ENCODE measurements around the gene CBFA2T3. TPM values are rescaled to one million over a fixed set of nuclear protein-coding genes. Genes with fewer than 3 reads are reported as not detected.

Gene CBFA2T3
- total and polyA plus RNA-seq, 2 of the 13 experiments (the other 11 are each of a cell fraction or from before 2014, with no cell fraction given) = 0.05 TPM; not detected in 1

GRCh38 chr16:88856828-88857727, 119.9 kb downstream of the CBFA2T3 start, which contains the start of the genes GALNS and TRAPPC2L (continued):
- TF ChIP-seq ZBTB46 (CRISPR knock-in tag; IDR thresholded peaks at IDR 0.05; ENCODE audit: borderline replicate concordance) = 0 out of 2 replicates have a peak, but pooled peaks have one; percentile 76
- peak; percentile 25; the same call in 1 of the 2 replicates for TF ChIP-seq ZNF841 (CRISPR knock-in tag; IDR thresholded peaks at IDR 0.05; ENCODE audit: borderline replicate concordance)
- TF ChIP-seq ZFX (CRISPR knock-in tag; IDR thresholded peaks at IDR 0.05; ENCODE audit: low read depth) = peak; percentile 78; the same call in 1 of the 2 replicates
- TF ChIP-seq ZSCAN20 (CRISPR knock-in tag; IDR thresholded peaks at IDR 0.05; ENCODE audit: borderline replicate concordance) = peak; percentile 44; the same call in 1 of the 2 replicates
- TF ChIP-seq ZNF484 (CRISPR knock-in tag; IDR thresholded peaks at IDR 0.05; ENCODE audit: borderline replicate concordance, low read depth) = 0 out of 2 replicates have a peak, but pooled peaks have one; percentile 77
- TF ChIP-seq ZBTB10 (CRISPR knock-in tag; IDR thresholded peaks at IDR 0.05; ENCODE audit: borderline replicate concordance) = peak; percentile 51; the same call in 1 of the 2 replicates
- peak; percentile 64; the same call in 1 of the 2 replicates for TF ChIP-seq KLF6 (CRISPR knock-in tag; IDR thresholded peaks at IDR 0.05)
- peak; percentile 62; the same call in 1 of the 2 replicates for TF ChIP-seq NFKBIZ (CRISPR knock-in tag; IDR thresholded peaks at IDR 0.05)
- TF ChIP-seq ZNF609 (CRISPR knock-in tag; IDR thresholded peaks at IDR 0.05; ENCODE audit: borderline replicate concordance) = peak; percentile 57; the same call in 1 of the 2 replicates
- 0 out of 2 replicates have a peak, but pooled peaks have one; percentile 56 for TF ChIP-seq ZNF276 (CRISPR knock-in tag; IDR thresholded peaks at IDR 0.05; ENCODE audit: low read depth)
- TF ChIP-seq KMT2A (CRISPR knock-in tag; IDR thresholded peaks at IDR 0.05) = peak; percentile 83; the same call in 1 of the 2 replicates
- peak; percentile 95; the same call in 1 of the 2 replicates for TF ChIP-seq ZFP41 (CRISPR knock-in tag; IDR thresholded peaks at IDR 0.05; ENCODE audit: borderline replicate concordance)
- 0 out of 2 replicates have a peak, but pooled peaks have one; percentile 33 for TF ChIP-seq ZSCAN29 (CRISPR knock-in tag; conservative IDR thresholded peaks at IDR 0.05)
- TF ChIP-seq HCFC1 (IDR thresholded peaks at IDR 0.05; ENCODE audit: low read depth, low read length) = peak; percentile 47; the same call in 1 of the 2 replicates
- peak; percentile 71; the same call in 1 of the 2 replicates for TF ChIP-seq ZNF446 (CRISPR knock-in tag; IDR thresholded peaks at IDR 0.05)

Measured in HepG2 (cell line).